Lung (tissue), 12 donors: ENCODE data around the gene SVIL. TPM values are rescaled to one million over a fixed set of nuclear protein-coding genes. Genes with fewer than 3 reads are reported as not detected.
"Not testable (repeated sequence)": the region's sequence is repeated elsewhere in the genome, so short reads cannot be mapped to it uniquely, and the experiment has no call there.

ENCODE experiments used
- ATAC-seq: fragments of 200-7000 bp; cut with Tn5 transposase; one replicate; pipeline ENCODE4 v1.9.1; 2020; ENCODE audit warnings: moderate number of reproducible peaks; ENCODE audit not compliant: insufficient read depth, low FRiP score
- DNase-seq, 3 donors: peaks; one replicate each; pipeline ENCODE4 v3.0.0-alpha.2; 2013 to 2017
- H3K27ac ChIP-seq, 2 donors: one replicate each; pipeline ENCODE4 v1.5.1; 2013; ENCODE audit warnings: mild to moderate bottlenecking in 2 of 2, moderate library complexity in 2 of 2, control low read depth in 1 of 2, inconsistent platforms in 1 of 2, low read depth in 1 of 2, low read length in 1 of 2
- H3K27me3 ChIP-seq, 3 donors: one replicate each; pipeline ENCODE4 v1.5.1; 2013; ENCODE audit warnings: low read length in 2 of 3; ENCODE audit not compliant: control insufficient read depth in 3 of 3, insufficient read depth in 3 of 3
- H3K36me3 ChIP-seq, 4 donors: one replicate each; pipeline ENCODE4 v1.5.1; 2013; ENCODE audit warnings: low read length in 4 of 4, mild to moderate bottlenecking in 1 of 4, moderate library complexity in 1 of 4; ENCODE audit not compliant: control insufficient read depth in 4 of 4, insufficient read depth in 4 of 4
- H3K4me1 ChIP-seq, 5 donors: one replicate each; pipeline ENCODE4 v1.5.1; 2013; ENCODE audit warnings: low read length in 5 of 5, mild to moderate bottlenecking in 2 of 5, moderate library complexity in 1 of 5; ENCODE audit not compliant: control insufficient read depth in 5 of 5, insufficient read depth in 5 of 5
- H3K4me3 ChIP-seq: one replicate; pipeline ENCODE4 v1.5.1; 2013; ENCODE audit warnings: mild to moderate bottlenecking, control low read depth, moderate library complexity
- H3K9ac ChIP-seq, 2 donors: one replicate each; pipeline ENCODE4 v1.5.1; 2013; ENCODE audit warnings: low read length in 2 of 2, control low read depth in 1 of 2; ENCODE audit not compliant: insufficient read depth in 1 of 2
- H3K9me3 ChIP-seq, 4 donors: one replicate each; pipeline ENCODE4 v1.5.1; 2013; ENCODE audit warnings: low read length in 3 of 4, mild to moderate bottlenecking in 1 of 4, moderate library complexity in 1 of 4; ENCODE audit not compliant: control insufficient read depth in 4 of 4, insufficient read depth in 3 of 4
- CTCF ChIP-seq: IDR thresholded peaks from 2 replicates; pipeline ENCODE4 v1.5.1; 2012; ENCODE audit warnings: mild to moderate bottlenecking; ENCODE audit errors: control extremely low read depth, extremely low read depth
- WGBS, 2 donors: extraction: QIAGEN DNeasy Blood & Tissue Kit; methylation state at CpG; one replicate each; pipeline ENCODE4 v1.1.7; 2013; 5-methylcytosine and 5-hydroxymethylcytosine counted together
- polyA plus RNA-seq, 2 donors: library from polyadenylated mRNA; stranded (reverse); fragments of 200-250 nt; gene quantifications; one replicate each; pipeline ENCODE4 v1.2.1, GENCODE V29; 2013
- total RNA-seq, 2 donors: library from RNA; depleted of rRNA in 1 of 2; stranded (reverse); fragments of >200 nt in 1 of 2; gene quantifications; one replicate each; pipeline ENCODE4 v1.2.1, GENCODE V29; 2014 to 2021
- donor health status: control.
- donor health status: control.
- donor health status: Bipolar disorder and iron deficiency.
- donor health status: healthy.
- donor health status: DM: yes; HTN: yes; CAD: no.

Gene SVIL
- total and polyA plus RNA-seq, 4 donors, result 13.6 to 117 (median 44.0) TPM

GRCh38 chr10:29627201-29628132 is 7.3 kb downstream of the SVIL start:
- 76 to 77% methylated on average over 7 of the region's 7 CpGs for WGBS, 2 donors
- DNase-seq (no peak), ATAC-seq (peak; percentile 28)
- TF ChIP-seq CTCF, result no peak
- no peaks in the 10 kb centered on the region for H3K27me3 ChIP-seq
- H3K4me3 ChIP-seq, result no peak overlapping the region
- no peaks in the 10 kb centered on the region for H3K9me3 ChIP-seq
- H3K9ac ChIP-seq, result no peak overlapping the region
- peaks cover 0 to 18% (median 6%) of the 10 kb centered on the region in 5 donors for H3K4me1 ChIP-seq
- H3K27ac ChIP-seq, result no peak overlapping the region
- H3K36me3 ChIP-seq, result no peaks in the 10 kb centered on the region

- H3K36me3 ChIP-seq, ATAC-seq, H3K27me3 ChIP-seq, H3K9ac ChIP-seq, H3K9me3 ChIP-seq, DNase-seq, H3K4me3 ChIP-seq: not testable (repeated sequence)
- peak overlapping the region in 1 of 2 donors; percentile 12 for H3K27ac ChIP-seq
- WGBS, 2 donors, result 97% methylated on average over 5 to 6 of the region's 6 CpGs
- H3K4me1 ChIP-seq, result peaks cover 0 to 29% (median 5%) of the 10 kb centered on the region in 5 donors
Observed at GRCh38 chr10:29624357-29624756, 10.4 kb downstream of the SVIL start.

- H3K4me1 ChIP-seq, result peaks cover 3 to 33% (median 7%) of the 10 kb centered on the region in 5 donors
- H3K4me3 ChIP-seq, result no peak overlapping the region
- DNase-seq (no peak), ATAC-seq (peak; percentile 57)
- peak overlapping the region in 1 of 2 donors; percentile 0 for H3K27ac ChIP-seq
- no peaks in the 10 kb centered on the region for H3K27me3 ChIP-seq
- no peak for TF ChIP-seq CTCF
- H3K36me3 ChIP-seq, result no peaks in the 10 kb centered on the region
- WGBS, 2 donors, result 75 to 88% methylated on average over 4 of the region's 4 CpGs
- H3K9me3 ChIP-seq, result no peaks in the 10 kb centered on the region
- H3K9ac ChIP-seq, result no peak overlapping the region
Observed at GRCh38 chr10:29623797-29624196, 11.0 kb downstream of the SVIL start.

GRCh38 chr10:29622382-29622922 is 12.3 kb downstream of the SVIL start:
- Histone ChIP-seq H3K4me1 (peaks cover 9 to 30% (median 19%) of the 10 kb centered on the region in 5 donors), H3K27ac (no peak overlapping the region), H3K27me3 (no peaks in the 10 kb centered on the region), H3K9me3 (no peaks in the 10 kb centered on the region), H3K9ac (no peak overlapping the region), H3K4me3 (no peak overlapping the region), H3K36me3 (no peaks in the 10 kb centered on the region)
- ATAC-seq (no peak), DNase-seq (no peak)
- no peak for TF ChIP-seq CTCF
- 82 to 86% methylated on average over 14 of the region's 14 CpGs for WGBS, 2 donors
